HG03575 (cell line): Measurements from ENCODE around the gene SLC37A2.

Source experiments
- ATAC-seq: cut with Tn5 transposase; IDR thresholded peaks from one replicate; pipeline ENCODE4 v1.9.1; 2021; ENCODE audit not compliant: unreplicated experiment, insufficient number of reproducible peaks, low FRiP score; ENCODE audit errors: extremely low read depth

Gene SLC37A2

DNA sequence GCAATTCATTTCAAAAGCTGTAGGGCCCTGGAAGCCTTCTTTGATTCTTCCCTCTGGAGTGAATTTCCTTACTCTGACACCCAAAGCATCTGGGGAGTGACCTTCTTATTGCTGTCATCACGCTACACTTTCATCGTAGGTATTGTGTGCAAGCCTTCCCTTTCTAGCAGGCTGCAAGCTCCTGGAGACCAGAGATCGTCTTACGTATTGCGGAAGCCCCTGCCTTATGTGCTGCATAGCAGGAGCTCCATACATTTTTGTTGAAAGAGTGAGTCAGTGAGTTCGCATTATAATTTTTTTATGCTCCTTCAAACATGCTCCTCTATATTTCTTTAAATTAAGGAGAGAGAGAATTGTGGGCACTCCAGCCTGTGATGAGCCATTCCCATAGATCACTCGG is 69.5 kb downstream of the SLC37A2 start:
- ATAC-seq: no peak

DNA sequence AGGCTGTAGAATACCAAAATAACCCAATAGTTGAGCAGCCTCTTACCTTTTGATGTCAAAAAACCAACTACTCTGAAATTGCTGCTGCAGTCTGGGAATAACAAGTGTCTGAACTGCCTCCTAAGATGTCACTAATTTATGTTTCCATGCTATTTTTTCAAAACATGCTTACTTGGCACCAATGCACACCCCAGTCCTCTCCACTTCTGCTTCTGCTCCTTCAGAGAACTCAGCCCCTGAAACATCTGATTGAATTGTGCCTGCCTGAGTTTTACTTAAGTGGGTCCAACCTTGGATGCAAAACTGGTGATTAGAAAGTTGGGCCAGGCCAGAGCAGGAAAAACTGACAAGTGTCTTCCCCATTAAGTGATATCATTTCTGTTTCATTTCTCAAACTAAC is 72.9 kb downstream of the SLC37A2 start:
- no peak for ATAC-seq

DNA sequence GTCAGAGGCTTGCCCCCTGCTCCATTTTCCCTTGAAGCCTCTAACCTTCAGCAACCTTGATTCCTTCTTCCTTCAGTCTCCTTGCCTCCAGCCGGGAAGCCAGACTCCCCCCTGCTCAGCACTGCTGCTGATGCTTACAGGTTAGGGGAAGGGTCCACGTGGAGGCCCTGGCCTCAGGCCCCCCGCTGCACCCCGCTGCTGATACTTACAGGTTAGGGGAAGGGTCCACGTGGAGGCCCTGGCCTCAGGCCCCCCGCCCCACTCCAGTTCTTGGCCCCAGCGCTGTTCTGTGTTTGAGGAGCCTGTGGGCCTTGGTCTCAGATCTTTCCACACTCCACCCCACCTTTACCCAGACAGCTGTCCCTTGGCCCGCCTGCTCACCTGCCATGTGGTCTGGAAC is 75.9 kb downstream of the SLC37A2 start:
- no peak for ATAC-seq

DNA sequence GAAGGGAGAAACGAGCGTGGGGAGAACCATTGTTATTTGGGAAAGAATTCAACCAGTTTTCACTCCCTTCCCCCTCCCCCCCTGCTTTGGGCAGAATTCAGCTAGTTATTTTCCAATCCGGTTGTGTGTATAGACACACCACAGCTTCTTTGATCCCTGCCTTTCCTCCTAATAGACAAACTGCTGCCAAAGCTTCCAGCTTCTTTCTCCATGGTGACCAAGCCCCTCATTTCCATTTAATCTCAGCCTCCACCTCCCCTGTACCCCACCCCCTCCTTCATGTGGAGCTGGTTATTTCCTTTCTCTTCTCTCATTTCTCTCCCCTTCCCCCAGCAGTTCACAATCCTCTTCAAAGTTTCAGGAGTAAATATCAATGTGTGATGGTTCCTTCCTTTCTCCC is 76.7 kb downstream of the SLC37A2 start:
- no peak for ATAC-seq
